Activated CD4-positive, alpha-beta T cell treated with anti-CD3 and anti-CD28 coated beads, Interleukin-2, amount 50 U/mL, for 16 hours (primary cell): Measurements from ENCODE around the gene FGG.
A peak's percentile ranks its signal among the peaks of the same experiment; 100 is the strongest.

Experiments used
- DNase-seq: peaks from one replicate; pipeline ENCODE4 v3.0.0-alpha.2; 2020

The FGG gene

DNA sequence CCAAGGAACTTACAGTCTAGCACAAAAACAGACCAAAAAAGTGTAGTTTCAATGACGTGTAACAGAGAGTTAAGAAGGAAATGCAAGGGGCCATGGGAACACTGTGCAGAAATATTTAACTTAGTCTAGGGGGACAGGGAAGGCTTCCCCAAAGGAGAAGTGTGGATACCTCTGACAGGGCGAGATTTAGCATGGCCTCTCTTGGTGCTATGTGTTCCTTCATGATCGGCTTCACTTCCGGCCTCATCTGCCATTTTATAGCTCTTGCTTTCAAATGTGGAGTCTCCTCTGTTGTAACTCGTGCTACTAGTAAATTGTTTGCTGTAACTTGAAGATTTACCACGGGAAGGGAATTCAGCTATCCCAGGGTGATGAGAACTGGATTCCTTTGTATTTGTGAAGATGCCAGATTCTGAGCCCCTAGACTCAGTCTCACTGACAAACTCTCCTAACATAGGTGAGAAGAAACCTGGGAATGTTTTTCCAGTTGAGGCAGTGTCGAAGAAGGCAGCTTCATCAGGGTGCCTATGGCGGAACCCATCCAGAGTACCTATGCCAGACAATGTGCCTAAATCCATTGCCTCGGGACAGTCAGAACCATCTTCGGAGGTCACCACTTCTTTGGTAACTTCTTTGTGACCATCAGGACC lies 27.0 kb downstream of the FGG start:
- no peak for DNase-seq

GRCh38 chr4:154584259-154584658 lies 28.2 kb downstream of the FGG start:
- no peak for DNase-seq

- no peak for DNase-seq
Observed at GRCh38 chr4:154583677-154584076, 28.8 kb downstream of the FGG start.

- DNase-seq = no peak
Observed at GRCh38 chr4:154583230-154583629, 29.2 kb downstream of the FGG start.

DNA sequence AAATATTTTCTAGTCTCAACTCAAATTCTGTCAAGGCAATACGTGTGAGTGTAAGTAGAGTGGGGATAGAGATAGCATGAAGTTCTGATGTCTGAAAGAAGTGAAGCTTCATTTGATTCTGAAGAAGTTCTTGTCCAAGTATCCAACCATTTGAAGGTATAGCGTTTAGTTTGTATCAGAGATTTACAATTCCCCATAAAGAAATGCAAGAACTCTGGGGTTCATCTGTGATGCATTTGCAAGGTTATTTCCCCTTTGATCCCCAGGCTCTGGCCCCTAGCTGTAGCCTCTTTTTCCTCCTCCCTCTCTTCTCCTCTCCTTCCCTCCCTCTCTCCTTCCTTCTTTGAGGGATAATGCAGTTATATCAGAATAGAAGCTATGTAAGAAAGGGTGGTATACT lies 29.7 kb downstream of the FGG start:
- DNase-seq = no peak

DNA sequence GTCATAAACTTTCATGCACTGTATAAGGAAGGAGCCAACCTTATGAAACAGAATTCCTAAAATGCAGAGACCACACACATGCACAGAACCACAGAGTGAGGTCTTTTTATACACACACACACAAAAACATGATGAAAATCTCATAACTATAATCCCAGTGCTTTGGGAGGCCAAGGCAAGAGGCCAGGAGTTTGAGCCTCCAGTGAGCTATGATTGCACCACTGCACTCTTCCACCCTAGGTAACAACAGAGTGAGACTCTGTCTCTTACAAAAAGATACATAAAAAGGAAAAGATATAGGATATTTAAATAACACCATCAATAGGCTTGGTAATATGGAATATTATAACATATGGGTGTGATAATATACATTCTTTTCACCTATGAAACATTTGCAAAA lies 32.5 kb downstream of the FGG start:
- DNase-seq = no peak

GRCh38 chr4:154578919-154579318 lies 33.5 kb downstream of the FGG start:
- no peak for DNase-seq

- no peak for DNase-seq
Observed at GRCh38 chr4:154577324-154577723, 35.1 kb downstream of the FGG start.

GRCh38 chr4:154574311-154574710 lies 38.1 kb downstream of the FGG start:
- DNase-seq = no peak

GRCh38 chr4:154573190-154573870 lies 39.1 kb downstream of the FGG start:
- no peak for DNase-seq

- DNase-seq = no peak
Observed at GRCh38 chr4:154569584-154569983, 42.9 kb downstream of the FGG start.

GRCh38 chr4:154569028-154569427 lies 43.4 kb downstream of the FGG start:
- DNase-seq = no peak

GRCh38 chr4:154566639-154567204 lies 45.7 kb downstream of the FGG start:
- no peak for DNase-seq

DNA sequence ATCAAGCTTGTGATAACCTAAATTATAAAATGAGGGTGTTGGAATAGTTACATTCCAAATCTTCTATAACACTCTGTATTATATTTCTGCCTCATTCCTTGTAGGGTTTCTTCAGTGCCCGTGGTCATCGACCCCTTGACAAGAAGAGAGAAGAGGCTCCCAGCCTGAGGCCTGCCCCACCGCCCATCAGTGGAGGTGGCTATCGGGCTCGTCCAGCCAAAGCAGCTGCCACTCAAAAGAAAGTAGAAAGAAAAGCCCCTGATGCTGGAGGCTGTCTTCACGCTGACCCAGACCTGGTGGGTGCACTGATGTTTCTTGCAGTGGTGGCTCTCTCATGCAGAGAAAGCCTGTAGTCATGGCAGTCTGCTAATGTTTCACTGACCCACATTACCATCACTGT lies 46.8 kb downstream of the FGG start:
- no peak for DNase-seq

DNA sequence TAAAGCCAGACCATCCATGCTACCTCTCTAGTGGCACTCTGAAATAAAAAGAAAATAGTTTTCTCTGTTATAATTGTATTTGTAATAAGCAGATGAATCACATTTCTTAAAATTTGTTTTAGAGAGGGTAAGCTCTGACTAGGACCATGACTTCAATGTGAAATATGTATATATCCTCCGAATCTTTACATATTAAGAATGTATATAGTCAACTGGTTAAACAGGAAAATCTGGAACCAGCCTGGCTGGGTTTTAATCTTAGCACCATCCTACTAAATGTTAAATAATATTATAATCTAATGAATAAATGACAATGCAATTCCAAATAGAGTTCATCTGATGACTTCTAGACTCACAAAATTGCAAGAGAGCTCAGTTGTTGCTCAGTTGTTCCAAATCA lies 48.1 kb downstream of the FGG start:
- no peak for DNase-seq

DNA sequence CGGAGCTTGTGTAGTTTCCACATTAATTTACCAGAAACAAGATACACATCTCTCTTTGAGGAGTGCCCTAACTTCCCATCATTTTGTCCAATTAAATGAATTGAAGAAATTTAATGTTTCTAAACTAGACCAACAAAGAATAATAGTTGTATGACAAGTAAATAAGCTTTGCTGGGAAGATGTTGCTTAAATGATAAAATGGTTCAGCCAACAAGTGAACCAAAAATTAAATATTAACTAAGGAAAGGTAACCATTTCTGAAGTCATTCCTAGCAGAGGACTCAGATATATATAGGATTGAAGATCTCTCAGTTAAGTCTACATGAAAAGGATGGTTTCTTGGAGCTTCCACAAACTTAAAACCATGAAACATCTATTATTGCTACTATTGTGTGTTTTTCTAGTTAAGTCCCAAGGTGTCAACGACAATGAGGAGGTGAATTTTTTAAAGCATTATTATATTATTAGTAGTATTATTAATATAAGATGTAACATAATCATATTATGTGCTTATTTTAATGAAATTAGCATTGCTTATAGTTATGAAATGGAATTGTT lies 49.7 kb downstream of the FGG start, which contains the start of gene FGB:
Gene FGB (plus strand): TSS at position 315 of the 558 bp plus-strand sequence. CDS start 8 bp downstream, at position 323.
- no peak for DNase-seq

DNA sequence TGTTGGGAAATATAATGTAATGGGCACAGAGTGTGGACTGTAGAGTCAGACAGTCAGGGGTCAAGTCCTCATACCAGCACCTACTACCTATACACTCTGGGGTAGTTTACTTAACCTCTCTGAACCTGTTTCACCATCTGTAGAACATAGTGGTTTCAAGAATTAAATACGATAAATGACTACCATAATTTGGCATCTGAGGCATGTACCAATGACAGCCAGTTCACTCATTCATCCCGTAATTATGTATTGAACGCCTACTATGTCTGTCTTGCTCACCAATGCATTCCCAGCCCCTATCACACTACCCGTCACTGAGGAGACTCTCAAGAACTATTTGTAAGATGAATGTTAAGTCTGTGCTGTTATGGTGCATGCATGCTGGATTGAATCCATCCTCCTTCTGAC lies 51.6 kb downstream of the FGG start:
- no peak for DNase-seq

- DNase-seq = no peak
Observed at GRCh38 chr4:154560419-154560801, 52.0 kb downstream of the FGG start.

- DNase-seq = peak; percentile 3
Observed at GRCh38 chr4:154559494-154560418, 52.7 kb downstream of the FGG start.

- DNase-seq = no peak
Observed at GRCh38 chr4:154559141-154559493, 53.3 kb downstream of the FGG start.
